B cell (primary cell): Measurements from ENCODE around the gene NUBP1. TPM values are rescaled to one million over a fixed set of nuclear protein-coding genes. Genes with fewer than 3 reads are reported as not detected.

Experiments used
- ATAC-seq: fragments of 200-7000 bp; cut with Tn5 transposase; one replicate; pipeline ENCODE4 v1.10.0; 2021; ENCODE audit warnings: low read depth, mild to moderate bottlenecking, moderate number of reproducible peaks, moderate library complexity
- CTCF ChIA-PET: fragments of 350-600 bp; sonication (Branson Sonifier 250); formaldehyde crosslinking; loops from one replicate; lab custom pipeline; 2021; ENCODE audit warnings: antibody characterized with exemption, inconsistent platforms; lab: Charles Lee
- POLR2A ChIA-PET: fragments of 350-600 bp; sonication (Branson Sonifier 250); formaldehyde crosslinking; loops from one replicate; lab custom pipeline; 2021; ENCODE audit warnings: antibody characterized with exemption; lab: Charles Lee
- DNase-seq: peaks from one replicate; pipeline ENCODE4 v3.0.0; 2013
- H2AFZ ChIP-seq: 2 replicates; pipeline ENCODE4 v1.6.1; 2012; ENCODE audit warnings: mild to moderate bottlenecking, low read depth, low read length; ENCODE audit not compliant: insufficient read depth, poor library complexity, severe bottlenecking
- H3K27ac ChIP-seq, 2 donors: 1 replicate in 1 of 2; 2 replicates in 1 of 2; pipeline ENCODE4 v1.5.1; 2012 to 2013; ENCODE audit warnings: low read length in 2 of 2, mild to moderate bottlenecking in 2 of 2, moderate library complexity in 1 of 2
- H3K27me3 ChIP-seq, 4 experiments: fragments of 200-600 bp in 1 of 4; sonication (generic) in 1 of 4; replicated peaks in 1 of 4; 1 replicate in 2 of 4; 2 replicates in 2 of 4; pipeline versions ENCODE4 v1.6.1 to v1.7.0; 2013 to 2016; ENCODE audit warnings: low read length in 3 of 4, mild to moderate bottlenecking in 2 of 4, mixed read lengths in 1 of 4, moderate library complexity in 1 of 4; ENCODE audit not compliant: insufficient read depth in 4 of 4, control insufficient read depth in 3 of 4; ENCODE audit errors: control extremely low read depth in 1 of 4
- H3K36me3 ChIP-seq, 2 experiments: replicated peaks in 1 of 2; 1 replicate in 1 of 2; 2 replicates in 1 of 2; pipeline versions ENCODE4 v1.6.1 to v1.7.1; 2013; ENCODE audit warnings: low read length in 1 of 2; ENCODE audit not compliant: insufficient read depth in 2 of 2, control insufficient read depth in 1 of 2; ENCODE audit errors: control extremely low read depth in 1 of 2, extremely low read depth in 1 of 2
- H3K4me1 ChIP-seq, 2 donors: fragments of 200-600 bp in 1 of 2; sonication (generic) in 1 of 2; 1 replicate in 1 of 2; 2 replicates in 1 of 2; pipeline versions ENCODE4 v1.5.1 to v1.6.1; 2013 to 2017; ENCODE audit warnings: low read length in 2 of 2; ENCODE audit not compliant: control insufficient read depth in 2 of 2, insufficient read depth in 2 of 2
- H3K4me2 ChIP-seq: replicated peaks from 2 replicates; pipeline ENCODE3; 2012; ENCODE audit warnings: mild to moderate bottlenecking, low read depth, low read length; ENCODE audit not compliant: poor library complexity, severe bottlenecking
- H3K4me3 ChIP-seq, 5 experiments: fragments of 200-600 bp in 1 of 5; sonication (generic) in 1 of 5; 1 replicate in 3 of 5; 2 replicates in 2 of 5; pipeline versions ENCODE4 v1.5.1 to v1.7.0; 2011 to 2016; ENCODE audit warnings: low read length in 4 of 5, mild to moderate bottlenecking in 4 of 5, low read depth in 2 of 5, control low read depth in 1 of 5, moderate library complexity in 1 of 5; ENCODE audit not compliant: insufficient read depth in 1 of 5; ENCODE audit errors: control extremely low read depth in 1 of 5, extremely low read depth in 1 of 5
- H3K79me2 ChIP-seq: fragments of 200-600 bp; sonication (generic); one replicate; pipeline ENCODE4 v1.6.0; 2016; ENCODE audit warnings: low read length; ENCODE audit not compliant: control insufficient read depth, insufficient read depth
- H3K9ac ChIP-seq: fragments of 200-600 bp; sonication (generic); 2 replicates; pipeline ENCODE4 v1.6.1; 2017; ENCODE audit warnings: mild to moderate bottlenecking, low read length, moderate library complexity
- H3K9me3 ChIP-seq, 3 donors: one replicate each; pipeline versions ENCODE4 v1.6.1 to v1.7.1; 2013; ENCODE audit warnings: low read length in 2 of 3; ENCODE audit not compliant: control insufficient read depth in 2 of 3, insufficient read depth in 1 of 3; ENCODE audit errors: control extremely low read depth in 1 of 3
- H4K20me1 ChIP-seq: 2 replicates; pipeline ENCODE4 v1.6.0; 2012; ENCODE audit warnings: mild to moderate bottlenecking, low read length; ENCODE audit not compliant: insufficient read depth, control insufficient read depth, poor library complexity, severe bottlenecking
- H3K27ac Mint-ChIP-seq: one replicate; pipeline ENCODE4 v1.8.0; 2021; ENCODE audit warnings: mixed read lengths
- H3K27me3 Mint-ChIP-seq: one replicate; pipeline ENCODE4 v1.8.0; 2021; ENCODE audit warnings: mixed read lengths
- H3K4me1 Mint-ChIP-seq: one replicate; pipeline ENCODE4 v1.8.0; 2021; ENCODE audit warnings: mixed read lengths
- H3K4me3 Mint-ChIP-seq: one replicate; pipeline ENCODE4 v1.8.0; 2021; ENCODE audit warnings: mixed read lengths
- H3K9me3 Mint-ChIP-seq: one replicate; pipeline ENCODE4 v1.8.0; 2022; ENCODE audit warnings: mixed read lengths; ENCODE audit not compliant: insufficient read depth
- CTCF ChIP-seq: fragments of 200-600 bp; IDR thresholded peaks from one replicate; pipeline ENCODE4 v1.8.0; 2022; ENCODE audit warnings: antibody characterized with exemption, mild to moderate bottlenecking
- EZH2 ChIP-seq: IDR thresholded peaks from 2 replicates; pipeline ENCODE4 v1.6.1; 2012; ENCODE audit warnings: borderline replicate concordance, low read depth, mild to moderate bottlenecking, moderate library complexity, low read length; ENCODE audit not compliant: insufficient read depth, poor library complexity, severe bottlenecking
- WGBS: methylation state at CpG from one replicate; pipeline ENCODE4 v1.1.5; 2013; ENCODE audit warnings: missing lambda C conversion rate; ENCODE audit not compliant: insufficient coverage; 5-methylcytosine and 5-hydroxymethylcytosine counted together
- intact Hi-C: fragments of 100-400 bp; cut with micrococcal nuclease; formaldehyde crosslinking; loops from one replicate; pipeline ENCODE4 v1.10.0; 2022
- polyA plus RNA-seq: library from polyadenylated mRNA; depleted of rRNA; stranded (reverse); fragments of >200 nt; gene quantifications from 2 replicates; pipeline ENCODE4 v1.2.3, GENCODE V29; 2012
- total RNA-seq, 2 donors: library from RNA; stranded (reverse); fragments of 120-200 nt in 1 of 2; gene quantifications; 1 replicate in 1 of 2; 2 replicates in 1 of 2; pipeline versions ENCODE4 v1.2.3 to v1.2.4, GENCODE V29; 2013 to 2022

NUBP1 gene
- total and polyA plus RNA-seq, 2 donors (not counting 1 experiment from before 2014, with no cell fraction given), result 47.3 to 67.3 TPM

GRCh38 chr16:10741844-10742243 is 1.8 kb upstream of the NUBP1 start:
- peaks cover 4% of the 10 kb centered on the region for H4K20me1 ChIP-seq
- Mint-ChIP-seq H3K9me3 (no peaks in the 10 kb centered on the region), H3K4me3 (peak overlapping the region; percentile 34), H3K27ac (peak overlapping the region; percentile 73), H3K4me1 (peaks cover 72% of the 10 kb centered on the region), H3K27me3 (no peaks in the 10 kb centered on the region)
- intact Hi-C loops, result loop anchor here (2.0 to 5.0 kb wide), 6 partner anchors 171 to 1875 kb away; partner anchors contain the start of genes CARHSP1, RSL1D1 and SOCS1
- no peaks in the 10 kb centered on the region for H3K9me3 ChIP-seq
- DNase-seq (peak; percentile 12), ATAC-seq (no peak)
- no peak overlapping the region for H3K4me2 ChIP-seq
- TF ChIP-seq EZH2 (no peak), CTCF (no peak)
- no peak overlapping the region for H2AFZ ChIP-seq
- H3K27me3 ChIP-seq, result no peaks in the 10 kb centered on the region
- H3K79me2 ChIP-seq, result peaks cover 52% of the 10 kb centered on the region
- no peak overlapping the region for H3K4me3 ChIP-seq
- ChIA-PET POLR2A (no interaction called here), CTCF (interaction anchor here (3.7 to 5.9 kb wide), 2 partner anchors 177 to 227 kb away, joined by 19 to 33 read pairs; no protein-coding TSS in a partner anchor)
- WGBS, result 91% methylated on average over 2 of the region's 4 CpGs
- H3K4me1 ChIP-seq, result peaks cover 45 to 53% of the 10 kb centered on the region in 2 donors
- no peak overlapping the region for H3K9ac ChIP-seq
- peaks cover 0 to 18% of the 10 kb centered on the region in 2 experiments for H3K36me3 ChIP-seq
- H3K27ac ChIP-seq, result no peak overlapping the region

- CTCF ChIA-PET, result interaction anchor here (0.6 to 5.9 kb wide), 6 partner anchors 56 to 229 kb away, joined by 3 to 33 read pairs (median 12); partner anchors contain the start of gene CIITA
- H3K79me2 ChIP-seq, result peaks cover 61% of the 10 kb centered on the region
- 0% methylated on average over 1 of the region's 5 CpGs for WGBS
- no peak for DNase-seq
- TF ChIP-seq EZH2 (no peak), CTCF (no peak)
- Mint-ChIP-seq H3K27me3 (no peaks in the 10 kb centered on the region), H3K27ac (peak overlapping the region; percentile 97), H3K9me3 (no peaks in the 10 kb centered on the region), H3K4me1 (peaks cover 61% of the 10 kb centered on the region), H3K4me3 (peak overlapping the region; percentile 93)
- H4K20me1 ChIP-seq, result peaks cover 4% of the 10 kb centered on the region
- H3K36me3 ChIP-seq, result peaks cover 0 to 32% of the 10 kb centered on the region in 2 experiments
- H3K9me3 ChIP-seq, result no peaks in the 10 kb centered on the region
- intact Hi-C loops, result loop anchor here (1.0 to 5.0 kb wide), 7 partner anchors 125 to 1876 kb away; partner anchors contain the start of genes CARHSP1, RSL1D1 and SOCS1
- H3K4me2 ChIP-seq, result peak overlapping the region; percentile 85
- ATAC-seq, result no peak
- no peaks in the 10 kb centered on the region for H3K27me3 ChIP-seq
- peak overlapping the region; percentile 86 for H2AFZ ChIP-seq
- H3K4me1 ChIP-seq, result peaks cover 36 to 43% of the 10 kb centered on the region in 2 donors
- peak overlapping the region; percentile 93 to 97 for H3K27ac ChIP-seq
- H3K9ac ChIP-seq, result peak overlapping the region; percentile 86
- H3K4me3 ChIP-seq, result peak overlapping the region in 4 of 5 experiments; percentile 61 to 85 (median 76)
- POLR2A ChIA-PET, result interaction anchor here (0.7 to 1.9 kb wide), 11 partner anchors 23 to 516 kb away, joined by 3 to 38 read pairs (median 5); partner anchors contain the start of gene CIITA
Measured at GRCh38 chr16:10743227-10743609, 424 bp upstream of the NUBP1 start.
